IMR-90 (cell line): Measurements from ENCODE around the gene MAGEB2. TPM values are rescaled to one million over a fixed set of nuclear protein-coding genes. Genes with fewer than 3 reads are reported as not detected.

Source experiments
- ATAC-seq: fragments of 200-7000 bp; cut with Tn5 transposase; 2 replicates; pipeline ENCODE4 v1.9.1; 2020; ENCODE audit warnings: low read depth, mild to moderate bottlenecking, moderate library complexity
- BruUV-seq: library from RNA; stranded (reverse); fragments of 400-500 nt; replicated peaks from 2 replicates; lab custom pipeline; 2021; lab: Mats Ljungman, UMichigan
- CTCF ChIA-PET: fragments of 300-600 bp; formaldehyde crosslinking; extraction: SDS; loops from one replicate; lab custom pipeline; 2021; ENCODE audit warnings: antibody characterized with exemption; lab: Yijun Ruan, JAX
- POLR2A ChIA-PET: fragments of 300-600 bp; sonication (Branson Sonifier 250); formaldehyde crosslinking; loops from one replicate; lab custom pipeline; 2022; ENCODE audit warnings: antibody characterized with exemption; ENCODE audit not compliant: unreplicated experiment; lab: Charles Lee
- DNase-seq: peaks from one replicate; pipeline ENCODE4 v3.0.0; 2013
- H2AFZ ChIP-seq: replicated peaks from 2 replicates; pipeline ENCODE3; 2013; ENCODE audit warnings: low read length, mild to moderate bottlenecking; ENCODE audit not compliant: poor library complexity
- H2AK5ac ChIP-seq: 2 replicates; pipeline ENCODE4 v1.6.1; 2013; ENCODE audit warnings: low read depth, low read length, inconsistent platforms
- H2AK9ac ChIP-seq: replicated peaks from 2 replicates; pipeline ENCODE3; 2013; ENCODE audit warnings: mild to moderate bottlenecking, low read depth, low read length, moderate library complexity; ENCODE audit not compliant: poor library complexity
- H2BK120ac ChIP-seq: 2 replicates; pipeline ENCODE4 v1.6.1; 2013; ENCODE audit warnings: low read depth, low read length, inconsistent platforms
- H2BK15ac ChIP-seq: 3 replicates; pipeline ENCODE4 v1.6.1; 2013; ENCODE audit warnings: low read depth, low read length, inconsistent platforms
- H2BK20ac ChIP-seq: 2 replicates; pipeline ENCODE4 v1.6.1; 2013; ENCODE audit warnings: low read depth, mild to moderate bottlenecking, inconsistent platforms, low read length, moderate library complexity
- H2BK5ac ChIP-seq: 2 replicates; pipeline ENCODE4 v1.6.1; 2013; ENCODE audit warnings: mild to moderate bottlenecking, low read depth, low read length, inconsistent platforms; ENCODE audit not compliant: poor library complexity, severe bottlenecking
- H3K14ac ChIP-seq: replicated peaks from 2 replicates; pipeline ENCODE4 v1.6.1; 2013; ENCODE audit warnings: low read depth, low read length, inconsistent platforms
- H3K18ac ChIP-seq: 2 replicates; pipeline ENCODE4 v1.6.1; 2013; ENCODE audit warnings: low read depth, low read length, control low read depth
- H3K23ac ChIP-seq: 2 replicates; pipeline ENCODE4 v1.6.1; 2013; ENCODE audit warnings: low read depth, low read length, inconsistent platforms
- H3K27ac ChIP-seq: 2 replicates; pipeline ENCODE4 v1.5.1; 2013; ENCODE audit warnings: mild to moderate bottlenecking, control low read depth, low read length; ENCODE audit not compliant: insufficient read depth
- H3K27me3 ChIP-seq: 2 replicates; pipeline ENCODE4 v1.6.1; 2013; ENCODE audit warnings: low read length; ENCODE audit not compliant: control insufficient read depth, insufficient read depth
- H3K36me3 ChIP-seq: 2 replicates; pipeline ENCODE4 v1.6.1; 2013; ENCODE audit warnings: low read length, mixed read lengths; ENCODE audit not compliant: control insufficient read depth, insufficient read depth
- H3K4ac ChIP-seq: 2 replicates; pipeline ENCODE4 v1.6.1; 2013; ENCODE audit warnings: low read depth, low read length, inconsistent platforms
- H3K4me1 ChIP-seq: 2 replicates; pipeline ENCODE4 v1.6.1; 2013; ENCODE audit warnings: low read length, mixed read lengths; ENCODE audit not compliant: control insufficient read depth, insufficient read depth
- H3K4me2 ChIP-seq: 2 replicates; pipeline ENCODE4 v1.6.1; 2013; ENCODE audit warnings: low read depth, mild to moderate bottlenecking, control low read depth, low read length, moderate library complexity
- H3K4me3 ChIP-seq: 2 replicates; pipeline ENCODE4 v1.5.1; 2013; ENCODE audit warnings: low read depth, mild to moderate bottlenecking, control low read depth, low read length, moderate library complexity; ENCODE audit not compliant: insufficient read depth
- H3K56ac ChIP-seq: 2 replicates; pipeline ENCODE4 v1.6.1; 2013; ENCODE audit warnings: low read length, inconsistent platforms; ENCODE audit not compliant: insufficient read depth; ENCODE audit errors: extremely low read depth
- H3K79me1 ChIP-seq, 2 experiments: 2 replicates each; pipeline ENCODE4 v1.6.1; 2013; ENCODE audit warnings: low read length in 2 of 2, inconsistent platforms in 1 of 2, low read depth in 1 of 2
- H3K9ac ChIP-seq: 2 replicates; pipeline ENCODE4 v1.6.1; 2013; ENCODE audit warnings: low read depth, low read length, control low read depth
- H3K9me1 ChIP-seq: 2 replicates; pipeline ENCODE4 v1.6.1; 2013; ENCODE audit warnings: low read length, inconsistent platforms; ENCODE audit not compliant: insufficient read depth
- H3K9me3 ChIP-seq: 2 replicates; pipeline ENCODE4 v1.6.1; 2013; ENCODE audit warnings: low read length; ENCODE audit not compliant: control insufficient read depth, insufficient read depth
- H4K20me1 ChIP-seq: 2 replicates; pipeline ENCODE4 v1.6.1; 2013; ENCODE audit warnings: low read length, inconsistent platforms; ENCODE audit not compliant: insufficient read depth
- H4K5ac ChIP-seq: 2 replicates; pipeline ENCODE4 v1.6.1; 2013; ENCODE audit warnings: mild to moderate bottlenecking, low read depth, low read length, control low read depth
- H4K8ac ChIP-seq, 2 experiments: 2 replicates each; pipeline ENCODE4 v1.6.1; 2013; ENCODE audit warnings: low read depth in 2 of 2, low read length in 2 of 2, control low read depth in 1 of 2, inconsistent platforms in 1 of 2
- H4K91ac ChIP-seq: 2 replicates; pipeline ENCODE4 v1.6.1; 2013; ENCODE audit warnings: low read depth, low read length, inconsistent platforms; ENCODE audit not compliant: insufficient read depth
- ELK1 ChIP-seq: fragments of 150-350 bp; IDR thresholded peaks from 2 replicates; pipeline ENCODE4 v1.6.1; 2016; ENCODE audit warnings: low read depth, mild to moderate bottlenecking, low read length, moderate library complexity, borderline replicate concordance
- NFE2L2 ChIP-seq: fragments of 150-350 bp; IDR thresholded peaks from 2 replicates; pipeline ENCODE4 v1.6.1; 2016; ENCODE audit warnings: low read depth, mild to moderate bottlenecking, low read length
- RCOR1 ChIP-seq: IDR thresholded peaks from 2 replicates; pipeline ENCODE4 v1.6.1; 2012; ENCODE audit warnings: mild to moderate bottlenecking, low read length, improper control_type of control experiment; ENCODE audit not compliant: insufficient replicate concordance
- WGBS, 2 experiments: methylation state at CpG; one replicate each; pipeline versions ENCODE4 v1.1.5 to v1.1.7; 2013; ENCODE audit warnings: missing lambda C conversion rate in 2 of 2; ENCODE audit not compliant: insufficient read length in 1 of 2; ENCODE audit errors: extremely low coverage in 2 of 2; 5-methylcytosine and 5-hydroxymethylcytosine counted together
- dilution Hi-C: fragments of 300-500 bp; cut with HindIII; formaldehyde crosslinking; loops from one replicate; pipeline ENCODE4 v1.14.3; 2018; ENCODE audit warnings: low sequenced_read_pairs; ENCODE audit not compliant: unreplicated experiment
- in situ Hi-C: fragments of 300-500 bp; cut with MboI; formaldehyde crosslinking; loops from 3 replicates; pipeline ENCODE4 v1.14.3; 2019; ENCODE audit warnings: low sequenced_read_pairs, inconsistent platforms, mixed read lengths
- intact Hi-C: fragments of 100-400 bp; cut with micrococcal nuclease; formaldehyde crosslinking; loops from 2 replicates; pipeline ENCODE4 v1.10.0; 2022
- polyA plus RNA-seq, 3 experiments: library from polyadenylated mRNA; depleted of rRNA; stranded (reverse); fragments of >200 nt; gene quantifications; 2 replicates each; pipeline ENCODE4 v1.2.3, GENCODE V29; 2012; ENCODE audit warnings: low replicate concordance in 1 of 3
- total RNA-seq: library from RNA; depleted of rRNA; stranded (reverse); fragments of >200 nt; gene quantifications from 2 replicates; pipeline ENCODE4 v1.2.3, GENCODE V29; 2012

The MAGEB2 gene
- total and polyA plus RNA-seq, 2 of the 4 experiments (the other 2 are of a cell fraction): not detected

- no peak overlapping the region for H3K14ac ChIP-seq
- H3K4me3 ChIP-seq: no peak overlapping the region
- H3K4me2 ChIP-seq: no peak overlapping the region
- H3K23ac ChIP-seq: no peak overlapping the region
- no peak overlapping the region for H3K27ac ChIP-seq
- intact Hi-C loops (no loop called here), dilution Hi-C loops (no loop called here), in situ Hi-C loops (no loop called here)
- H3K9me1 ChIP-seq: no peaks in the 10 kb centered on the region
- no peak overlapping the region for H4K8ac ChIP-seq
- no peak overlapping the region for H4K91ac ChIP-seq
- WGBS, 2 experiments: no CpG with 5 or more reads among the region's 2 CpGs
- no peaks in the 10 kb centered on the region for H3K4me1 ChIP-seq
- H2BK15ac ChIP-seq: no peak overlapping the region
- H4K20me1 ChIP-seq: no peaks in the 10 kb centered on the region
- H2AK5ac ChIP-seq: no peak overlapping the region
- H2BK5ac ChIP-seq: no peak overlapping the region
- no peak overlapping the region for H2BK20ac ChIP-seq
- ChIA-PET CTCF (interaction anchor here (0.5 kb wide), 1 partner anchor 14 kb away, joined by 3 read pairs; no protein-coding TSS in a partner anchor), POLR2A (no interaction called here)
- no peaks in the 10 kb centered on the region; the same call in 1 of the 2 replicates for H3K9me3 ChIP-seq
- no peak overlapping the region for H2AFZ ChIP-seq
- H3K36me3 ChIP-seq: no peaks in the 10 kb centered on the region
- no peak overlapping the region for H3K4ac ChIP-seq
- H3K9ac ChIP-seq: no peak overlapping the region
- DNase-seq (no peak), ATAC-seq (no peak)
- no TSS peak for BruUV-seq
- H3K27me3 ChIP-seq: peaks cover 3% of the 10 kb centered on the region; the same call in 1 of the 2 replicates
- H3K18ac ChIP-seq: no peak overlapping the region
- no peak overlapping the region for H2AK9ac ChIP-seq
- H4K5ac ChIP-seq: no peak overlapping the region
- TF ChIP-seq NFE2L2 (no peak), ELK1 (no peak), RCOR1 (no peak)
- H3K79me1 ChIP-seq: no peaks in the 10 kb centered on the region
- H2BK120ac ChIP-seq: no peak overlapping the region
- no peak overlapping the region for H3K56ac ChIP-seq
These were observed 3.2 kb upstream of the MAGEB2 start for GRCh38 chrX:30212172-30212571.
